ENCODE measurements around the gene CPT1A.

The CPT1A gene

GRCh38 chr11:68783216-68783821 lies 58.4 kb downstream of the CPT1A start:
- DNase-seq: no peak

- DNase-seq: no peak
Observed at GRCh38 chr11:68782711-68783110, 59.0 kb downstream of the CPT1A start.

- no peak for DNase-seq
Observed at GRCh38 chr11:68780829-68781228, 60.9 kb downstream of the CPT1A start.

GRCh38 chr11:68778205-68778604 lies 63.5 kb downstream of the CPT1A start:
- DNase-seq: no peak

- DNase-seq: no peak
Observed at GRCh38 chr11:68776442-68777235, 65.1 kb downstream of the CPT1A start.

- DNase-seq: no peak
Observed at GRCh38 chr11:68775951-68776388, 65.7 kb downstream of the CPT1A start.

GRCh38 chr11:68774194-68774585 lies 67.5 kb downstream of the CPT1A start:
- no peak for DNase-seq

GRCh38 chr11:68773521-68774193 lies 68.1 kb downstream of the CPT1A start:
- DNase-seq: no peak

- no peak for DNase-seq
Observed at GRCh38 chr11:68772936-68773335, 68.8 kb downstream of the CPT1A start.

GRCh38 chr11:68770781-68771180 lies 70.9 kb downstream of the CPT1A start:
- DNase-seq: no peak

- DNase-seq: no peak
Observed at GRCh38 chr11:68767672-68768071, 74.0 kb downstream of the CPT1A start.

- DNase-seq: no peak
Observed at GRCh38 chr11:68766786-68767185, 74.9 kb downstream of the CPT1A start.

GRCh38 chr11:68764746-68765145 lies 77.0 kb downstream of the CPT1A start:
- no peak for DNase-seq

- no peak for DNase-seq
Observed at GRCh38 chr11:68763926-68764657, 77.6 kb downstream of the CPT1A start.

GRCh38 chr11:68763181-68763721 lies 78.5 kb downstream of the CPT1A start:
- DNase-seq: no peak

GRCh38 chr11:68762481-68762880 lies 79.2 kb downstream of the CPT1A start:
- DNase-seq: no peak

- no peak for DNase-seq
Observed at GRCh38 chr11:68761801-68762200, 79.9 kb downstream of the CPT1A start.

- no peak for DNase-seq
Observed at GRCh38 chr11:68759991-68760390, 81.7 kb downstream of the CPT1A start.

- DNase-seq: no peak
Observed at GRCh38 chr11:68757711-68758110, 84.0 kb downstream of the CPT1A start.

GRCh38 chr11:68756171-68756766 lies 85.4 kb downstream of the CPT1A start:
- no peak for DNase-seq

GRCh38 chr11:68753300-68753699 lies 88.4 kb downstream of the CPT1A start:
- DNase-seq: no peak

GRCh38 chr11:68751331-68751856 lies 90.3 kb downstream of the CPT1A start, which contains the start of gene TESMIN:
TSS of gene TESMIN (minus strand) at chr11:68751520. CDS start at chr11:68750660, 860 bp downstream.
- peak; percentile 89 for DNase-seq

Data from CD4-positive, alpha-beta T cell treated with Interleukin-15 for 1 hour (primary cell).